B cell (primary cell): Measurements from ENCODE around the gene FAM53B. TPM values are rescaled to one million over a fixed set of nuclear protein-coding genes. Genes with fewer than 3 reads are reported as not detected.
A peak's percentile ranks its signal among the peaks of the same experiment; 100 is the strongest.

Experiments
- ATAC-seq: fragments of 200-7000 bp; cut with Tn5 transposase; one replicate; pipeline ENCODE4 v1.10.0; 2021; ENCODE audit warnings: low read depth, mild to moderate bottlenecking, moderate number of reproducible peaks, moderate library complexity
- CTCF ChIA-PET: fragments of 350-600 bp; sonication (Branson Sonifier 250); formaldehyde crosslinking; loops from one replicate; lab custom pipeline; 2021; ENCODE audit warnings: antibody characterized with exemption, inconsistent platforms; lab: Charles Lee
- POLR2A ChIA-PET: fragments of 350-600 bp; sonication (Branson Sonifier 250); formaldehyde crosslinking; loops from one replicate; lab custom pipeline; 2021; ENCODE audit warnings: antibody characterized with exemption; lab: Charles Lee
- DNase-seq: peaks from one replicate; pipeline ENCODE4 v3.0.0; 2013
- H2AFZ ChIP-seq: 2 replicates; pipeline ENCODE4 v1.6.1; 2012; ENCODE audit warnings: mild to moderate bottlenecking, low read depth, low read length; ENCODE audit not compliant: insufficient read depth, poor library complexity, severe bottlenecking
- H3K27ac ChIP-seq, 2 donors: 1 replicate in 1 of 2; 2 replicates in 1 of 2; pipeline ENCODE4 v1.5.1; 2012 to 2013; ENCODE audit warnings: low read length in 2 of 2, mild to moderate bottlenecking in 2 of 2, moderate library complexity in 1 of 2
- H3K27me3 ChIP-seq, 4 experiments: fragments of 200-600 bp in 1 of 4; sonication (generic) in 1 of 4; replicated peaks in 1 of 4; 1 replicate in 2 of 4; 2 replicates in 2 of 4; pipeline versions ENCODE4 v1.6.1 to v1.7.0; 2013 to 2016; ENCODE audit warnings: low read length in 3 of 4, mild to moderate bottlenecking in 2 of 4, mixed read lengths in 1 of 4, moderate library complexity in 1 of 4; ENCODE audit not compliant: insufficient read depth in 4 of 4, control insufficient read depth in 3 of 4; ENCODE audit errors: control extremely low read depth in 1 of 4
- H3K36me3 ChIP-seq, 2 experiments: replicated peaks in 1 of 2; 1 replicate in 1 of 2; 2 replicates in 1 of 2; pipeline versions ENCODE4 v1.6.1 to v1.7.1; 2013; ENCODE audit warnings: low read length in 1 of 2; ENCODE audit not compliant: insufficient read depth in 2 of 2, control insufficient read depth in 1 of 2; ENCODE audit errors: control extremely low read depth in 1 of 2, extremely low read depth in 1 of 2
- H3K4me1 ChIP-seq, 2 donors: fragments of 200-600 bp in 1 of 2; sonication (generic) in 1 of 2; 1 replicate in 1 of 2; 2 replicates in 1 of 2; pipeline versions ENCODE4 v1.5.1 to v1.6.1; 2013 to 2017; ENCODE audit warnings: low read length in 2 of 2; ENCODE audit not compliant: control insufficient read depth in 2 of 2, insufficient read depth in 2 of 2
- H3K4me2 ChIP-seq: replicated peaks from 2 replicates; pipeline ENCODE3; 2012; ENCODE audit warnings: mild to moderate bottlenecking, low read depth, low read length; ENCODE audit not compliant: poor library complexity, severe bottlenecking
- H3K4me3 ChIP-seq, 5 experiments: fragments of 200-600 bp in 1 of 5; sonication (generic) in 1 of 5; 1 replicate in 3 of 5; 2 replicates in 2 of 5; pipeline versions ENCODE4 v1.5.1 to v1.7.0; 2011 to 2016; ENCODE audit warnings: low read length in 4 of 5, mild to moderate bottlenecking in 4 of 5, low read depth in 2 of 5, control low read depth in 1 of 5, moderate library complexity in 1 of 5; ENCODE audit not compliant: insufficient read depth in 1 of 5; ENCODE audit errors: control extremely low read depth in 1 of 5, extremely low read depth in 1 of 5
- H3K79me2 ChIP-seq: fragments of 200-600 bp; sonication (generic); one replicate; pipeline ENCODE4 v1.6.0; 2016; ENCODE audit warnings: low read length; ENCODE audit not compliant: control insufficient read depth, insufficient read depth
- H3K9ac ChIP-seq: fragments of 200-600 bp; sonication (generic); 2 replicates; pipeline ENCODE4 v1.6.1; 2017; ENCODE audit warnings: mild to moderate bottlenecking, low read length, moderate library complexity
- H3K9me3 ChIP-seq, 3 donors: one replicate each; pipeline versions ENCODE4 v1.6.1 to v1.7.1; 2013; ENCODE audit warnings: low read length in 2 of 3; ENCODE audit not compliant: control insufficient read depth in 2 of 3, insufficient read depth in 1 of 3; ENCODE audit errors: control extremely low read depth in 1 of 3
- H4K20me1 ChIP-seq: 2 replicates; pipeline ENCODE4 v1.6.0; 2012; ENCODE audit warnings: mild to moderate bottlenecking, low read length; ENCODE audit not compliant: insufficient read depth, control insufficient read depth, poor library complexity, severe bottlenecking
- H3K27ac Mint-ChIP-seq: one replicate; pipeline ENCODE4 v1.8.0; 2021; ENCODE audit warnings: mixed read lengths
- H3K27me3 Mint-ChIP-seq: one replicate; pipeline ENCODE4 v1.8.0; 2021; ENCODE audit warnings: mixed read lengths
- H3K4me1 Mint-ChIP-seq: one replicate; pipeline ENCODE4 v1.8.0; 2021; ENCODE audit warnings: mixed read lengths
- H3K4me3 Mint-ChIP-seq: one replicate; pipeline ENCODE4 v1.8.0; 2021; ENCODE audit warnings: mixed read lengths
- H3K9me3 Mint-ChIP-seq: one replicate; pipeline ENCODE4 v1.8.0; 2022; ENCODE audit warnings: mixed read lengths; ENCODE audit not compliant: insufficient read depth
- EZH2 ChIP-seq: IDR thresholded peaks from 2 replicates; pipeline ENCODE4 v1.6.1; 2012; ENCODE audit warnings: borderline replicate concordance, low read depth, mild to moderate bottlenecking, moderate library complexity, low read length; ENCODE audit not compliant: insufficient read depth, poor library complexity, severe bottlenecking
- WGBS: methylation state at CpG from one replicate; pipeline ENCODE4 v1.1.5; 2013; ENCODE audit warnings: missing lambda C conversion rate; ENCODE audit not compliant: insufficient coverage; 5-methylcytosine and 5-hydroxymethylcytosine counted together
- intact Hi-C: fragments of 100-400 bp; cut with micrococcal nuclease; formaldehyde crosslinking; loops from one replicate; pipeline ENCODE4 v1.10.0; 2022
- polyA plus RNA-seq: library from polyadenylated mRNA; depleted of rRNA; stranded (reverse); fragments of >200 nt; gene quantifications from 2 replicates; pipeline ENCODE4 v1.2.3, GENCODE V29; 2012
- total RNA-seq, 2 donors: library from RNA; stranded (reverse); fragments of 120-200 nt in 1 of 2; gene quantifications; 1 replicate in 1 of 2; 2 replicates in 1 of 2; pipeline versions ENCODE4 v1.2.3 to v1.2.4, GENCODE V29; 2013 to 2022
- TF ChIP-seq, protein P1 (sequence below): fragments of 200-600 bp; IDR thresholded peaks from one replicate; pipeline ENCODE4 v1.8.0; 2022; ENCODE audit warnings: antibody characterized with exemption, mild to moderate bottlenecking

FAM53B gene
- total and polyA plus RNA-seq, 2 donors (not counting 1 experiment from before 2014, with no cell fraction given): 51.2 to 186 TPM

DNA sequence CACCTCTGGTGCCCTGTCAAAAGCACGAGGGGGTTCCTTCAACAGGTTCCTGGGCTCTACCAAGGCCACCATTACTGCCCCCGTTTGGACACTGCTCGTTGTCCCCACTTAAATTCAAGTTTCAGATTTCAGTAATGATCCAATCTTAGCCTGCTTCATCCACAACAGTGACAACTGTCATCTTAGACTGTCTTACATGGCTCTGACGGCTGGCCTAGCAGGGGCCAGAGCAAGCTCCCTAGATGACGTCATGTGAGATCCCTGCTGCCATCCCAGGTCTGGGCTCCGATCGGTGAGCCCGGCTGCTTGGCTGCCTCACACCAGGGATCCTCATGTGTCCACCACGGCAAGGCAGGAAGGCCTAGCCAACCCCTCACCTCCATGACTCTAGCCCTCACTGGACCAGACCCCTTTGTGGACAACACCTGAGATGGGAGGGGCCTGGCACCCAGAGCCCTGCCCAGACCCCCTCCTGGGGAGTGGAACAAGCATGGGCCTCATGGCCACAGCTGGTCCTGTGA lies 82.5 kb downstream of the FAM53B start:
- Mint-ChIP-seq H3K27ac (peak overlapping the region; percentile 39), H3K9me3 (no peaks in the 10 kb centered on the region), H3K4me1 (peaks cover 64% of the 10 kb centered on the region), H3K27me3 (no peaks in the 10 kb centered on the region), H3K4me3 (no peak overlapping the region)
- Histone ChIP-seq H2AFZ (no peak overlapping the region), H3K27ac (peak overlapping the region in 1 of 2 donors; percentile 65), H3K36me3 (peaks cover 3 to 78% of the 10 kb centered on the region in 2 experiments), H3K4me3 (no peak overlapping the region), H3K4me1 (peaks cover 44 to 54% of the 10 kb centered on the region in 2 donors), H3K27me3 (no peaks in the 10 kb centered on the region), H3K9me3 (no peaks in the 10 kb centered on the region), H4K20me1 (peaks cover 94% of the 10 kb centered on the region), H3K9ac (no peak overlapping the region), H3K4me2 (no peak overlapping the region), H3K79me2 (peaks cover 97% of the 10 kb centered on the region)
- intact Hi-C loops: no loop called here
- TF ChIP-seq, protein P1, sequence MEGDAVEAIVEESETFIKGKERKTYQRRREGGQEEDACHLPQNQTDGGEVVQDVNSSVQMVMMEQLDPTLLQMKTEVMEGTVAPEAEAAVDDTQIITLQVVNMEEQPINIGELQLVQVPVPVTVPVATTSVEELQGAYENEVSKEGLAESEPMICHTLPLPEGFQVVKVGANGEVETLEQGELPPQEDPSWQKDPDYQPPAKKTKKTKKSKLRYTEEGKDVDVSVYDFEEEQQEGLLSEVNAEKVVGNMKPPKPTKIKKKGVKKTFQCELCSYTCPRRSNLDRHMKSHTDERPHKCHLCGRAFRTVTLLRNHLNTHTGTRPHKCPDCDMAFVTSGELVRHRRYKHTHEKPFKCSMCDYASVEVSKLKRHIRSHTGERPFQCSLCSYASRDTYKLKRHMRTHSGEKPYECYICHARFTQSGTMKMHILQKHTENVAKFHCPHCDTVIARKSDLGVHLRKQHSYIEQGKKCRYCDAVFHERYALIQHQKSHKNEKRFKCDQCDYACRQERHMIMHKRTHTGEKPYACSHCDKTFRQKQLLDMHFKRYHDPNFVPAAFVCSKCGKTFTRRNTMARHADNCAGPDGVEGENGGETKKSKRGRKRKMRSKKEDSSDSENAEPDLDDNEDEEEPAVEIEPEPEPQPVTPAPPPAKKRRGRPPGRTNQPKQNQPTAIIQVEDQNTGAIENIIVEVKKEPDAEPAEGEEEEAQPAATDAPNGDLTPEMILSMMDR: no peak
- ChIA-PET CTCF (interaction anchor here (1.0 to 4.5 kb wide), 3 partner anchors 34 to 128 kb away, joined by 3 to 27 read pairs (median 3); no protein-coding TSS in a partner anchor), POLR2A (interaction anchor here (0.5 kb wide), 2 partner anchors 9 to 74 kb away, joined by 3 to 10 read pairs; no protein-coding TSS in a partner anchor)
- ATAC-seq (no peak), DNase-seq (no peak)
- WGBS: 97% methylated on average over 9 of the region's 9 CpGs

- H3K9ac ChIP-seq: no peak overlapping the region
- WGBS: over 99% methylated on average over 8 of the region's 12 CpGs
- H3K4me3 ChIP-seq: no peak overlapping the region
- H4K20me1 ChIP-seq: peaks cover 87% of the 10 kb centered on the region
- H3K9me3 ChIP-seq: no peaks in the 10 kb centered on the region
- H3K27me3 Mint-ChIP-seq: no peaks in the 10 kb centered on the region
- H3K4me2 ChIP-seq: no peak overlapping the region
- H3K27ac Mint-ChIP-seq: peak overlapping the region; percentile 87
- CTCF ChIA-PET: interaction anchor here (0.8 to 4.5 kb wide), 9 partner anchors 10 to 127 kb away, joined by 3 to 27 read pairs (median 7); no protein-coding TSS in a partner anchor
- H3K4me1 Mint-ChIP-seq: peaks cover 74% of the 10 kb centered on the region
- H2AFZ ChIP-seq: no peak overlapping the region
- peaks cover 51 to 61% of the 10 kb centered on the region in 2 donors for H3K4me1 ChIP-seq
- peaks cover 96% of the 10 kb centered on the region for H3K79me2 ChIP-seq
- H3K9me3 Mint-ChIP-seq: no peaks in the 10 kb centered on the region
- no peak overlapping the region for H3K4me3 Mint-ChIP-seq
- POLR2A ChIA-PET: interaction anchor here (1.1 kb wide), 1 partner anchor 18 kb away, joined by 3 read pairs; no protein-coding TSS in a partner anchor
- ATAC-seq: no peak
- H3K36me3 ChIP-seq: peaks cover 4 to 78% of the 10 kb centered on the region in 2 experiments
- no peak for TF ChIP-seq EZH2
- TF ChIP-seq, protein P1: no peak
- intact Hi-C loops: no loop called here
- H3K27ac ChIP-seq: peak overlapping the region in 1 of 2 donors; percentile 65
- no peak for DNase-seq
- no peaks in the 10 kb centered on the region for H3K27me3 ChIP-seq
Observed at GRCh38 chr10:124660404-124661125, 83.6 kb downstream of the FAM53B start.
